ENCODE measurements around the gene DLG2. TPM values are rescaled to one million over a fixed set of nuclear protein-coding genes. Genes with fewer than 3 reads are reported as not detected.
"Not testable (repeated sequence)": the region's sequence is repeated elsewhere in the genome, so short reads cannot be mapped to it uniquely, and the experiment has no call there.

Gene DLG2
- total RNA-seq, 2 donors from 2014 or later: 5.9 to 7.4 TPM

DNA sequence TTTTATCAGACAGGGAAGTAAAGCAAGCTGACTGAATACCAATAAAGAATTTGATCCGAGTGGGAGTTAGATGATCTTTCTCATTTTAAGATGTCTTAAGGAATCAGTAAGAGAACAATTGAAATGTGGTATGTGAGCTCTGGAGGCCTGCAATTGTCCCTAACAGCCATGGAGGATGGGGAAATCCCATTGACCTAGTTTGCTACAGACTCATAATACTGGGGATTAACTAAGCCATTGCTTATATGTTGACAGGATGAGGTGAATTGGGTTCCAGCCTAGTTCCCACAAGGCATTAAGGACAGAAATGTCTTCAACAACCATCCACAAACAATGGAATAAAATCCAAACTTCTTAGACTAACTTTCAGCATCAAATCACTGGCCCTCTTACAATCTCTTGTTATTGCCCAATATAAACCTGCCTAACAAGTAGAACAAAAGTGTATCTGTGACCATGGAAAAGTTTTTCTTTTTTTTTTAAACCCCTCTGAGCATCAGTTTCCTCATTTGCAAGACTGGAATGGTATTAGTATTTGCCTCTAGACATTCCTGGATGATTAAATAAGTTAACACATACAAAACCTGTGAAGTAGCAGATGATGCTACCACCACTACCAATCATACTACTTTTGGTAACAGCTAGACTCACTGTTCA lies 773.2 kb downstream of the DLG2 start:
- DNase-seq (no peak), ATAC-seq (no peak)
- intact Hi-C loops (cut with DNase I): no loop called here

DNA sequence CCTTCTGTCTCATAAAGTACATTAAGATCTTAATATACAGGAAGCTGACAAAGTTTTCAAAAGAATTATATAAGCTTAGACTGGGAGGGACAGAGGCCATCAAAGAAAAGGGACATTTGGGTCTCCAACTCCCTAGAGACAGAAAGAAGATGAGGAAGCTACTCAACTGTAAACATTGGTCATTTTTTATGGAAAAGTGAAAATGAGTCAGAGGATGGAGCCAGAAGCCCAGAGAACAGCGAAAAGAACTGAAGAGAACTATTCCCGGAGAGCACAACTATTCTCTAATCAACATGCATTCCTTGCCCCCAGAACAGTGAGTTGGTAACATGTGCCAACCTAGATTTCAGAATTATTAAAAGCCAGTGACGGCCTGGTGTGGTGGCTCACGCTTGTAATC lies 779.3 kb downstream of the DLG2 start:
- ATAC-seq (no peak), DNase-seq (no peak)
- intact Hi-C loops (cut with DNase I): no loop called here

DNA sequence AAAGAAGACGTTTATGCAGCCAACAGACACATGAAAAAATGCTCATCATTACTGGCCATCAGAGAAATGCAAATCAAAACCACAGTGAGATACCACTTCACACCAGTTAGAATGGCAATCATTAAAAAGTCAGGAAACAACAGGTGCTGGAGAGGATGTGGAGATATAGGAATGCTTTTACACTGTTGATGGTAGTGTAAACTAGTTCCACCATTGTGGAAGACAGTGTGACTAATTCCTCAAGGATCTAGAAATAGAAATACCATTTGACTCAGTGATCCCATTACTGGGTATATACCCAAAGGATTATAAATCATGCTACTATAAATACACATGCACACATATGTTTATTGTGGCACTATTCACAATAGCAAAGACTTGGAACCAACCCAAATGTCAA lies 786.9 kb downstream of the DLG2 start:
- intact Hi-C loops (cut with DNase I); ATAC-seq; DNase-seq: not testable (repeated sequence)

DNA sequence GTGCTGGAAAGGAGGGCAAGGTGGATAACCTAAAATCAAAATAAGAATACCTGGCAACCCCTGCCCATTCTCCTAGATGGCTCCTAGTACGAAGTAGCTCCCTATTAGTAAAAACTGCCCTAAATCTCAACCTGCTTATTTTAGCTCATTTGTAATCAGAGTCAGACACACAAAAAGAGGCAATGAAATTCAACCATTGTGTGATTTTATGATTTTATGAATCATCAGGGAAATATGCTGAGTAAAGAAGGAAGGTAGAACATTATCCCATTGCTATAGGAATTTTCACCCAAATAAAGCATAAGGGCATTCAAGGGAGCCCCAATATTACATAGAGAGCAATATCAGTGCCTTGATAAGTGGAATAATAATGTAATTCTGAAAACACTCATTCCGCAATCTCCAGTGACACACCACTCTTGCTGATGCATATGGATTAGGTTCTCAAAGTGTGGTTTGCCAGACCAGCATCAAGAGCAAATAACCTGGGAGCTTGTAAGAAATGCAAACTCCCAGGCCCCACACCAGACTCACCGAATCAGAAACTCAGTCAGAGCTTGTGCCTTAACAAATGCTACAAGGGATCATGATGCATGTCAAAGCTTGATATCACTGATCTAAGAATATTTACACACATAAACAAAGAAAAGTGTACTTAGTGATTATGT lies 789.6 kb downstream of the DLG2 start:
- DNase-seq: no peak
- ATAC-seq: no peak
- intact Hi-C loops (cut with DNase I): no loop called here

DNA sequence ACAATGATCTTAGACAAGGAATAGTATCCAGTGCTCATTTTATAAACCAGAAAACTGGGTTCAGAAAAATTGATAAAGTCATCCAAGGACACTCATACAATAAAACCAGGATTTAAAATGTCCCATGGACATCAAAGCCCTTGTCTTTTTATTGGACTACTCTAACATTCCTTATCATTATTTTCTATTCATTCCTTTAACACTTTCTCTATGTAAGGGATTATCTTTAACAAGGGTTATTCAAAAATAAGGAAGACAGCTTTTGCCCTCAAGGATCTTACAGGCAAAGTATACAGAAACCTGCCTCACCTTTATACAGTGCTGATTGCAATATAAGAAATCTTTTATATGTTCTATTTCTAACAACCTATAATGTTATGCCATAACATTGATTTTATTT lies 790.8 kb downstream of the DLG2 start:
- DNase-seq (no peak), ATAC-seq (no peak)
- intact Hi-C loops (cut with DNase I): no loop called here

DNA sequence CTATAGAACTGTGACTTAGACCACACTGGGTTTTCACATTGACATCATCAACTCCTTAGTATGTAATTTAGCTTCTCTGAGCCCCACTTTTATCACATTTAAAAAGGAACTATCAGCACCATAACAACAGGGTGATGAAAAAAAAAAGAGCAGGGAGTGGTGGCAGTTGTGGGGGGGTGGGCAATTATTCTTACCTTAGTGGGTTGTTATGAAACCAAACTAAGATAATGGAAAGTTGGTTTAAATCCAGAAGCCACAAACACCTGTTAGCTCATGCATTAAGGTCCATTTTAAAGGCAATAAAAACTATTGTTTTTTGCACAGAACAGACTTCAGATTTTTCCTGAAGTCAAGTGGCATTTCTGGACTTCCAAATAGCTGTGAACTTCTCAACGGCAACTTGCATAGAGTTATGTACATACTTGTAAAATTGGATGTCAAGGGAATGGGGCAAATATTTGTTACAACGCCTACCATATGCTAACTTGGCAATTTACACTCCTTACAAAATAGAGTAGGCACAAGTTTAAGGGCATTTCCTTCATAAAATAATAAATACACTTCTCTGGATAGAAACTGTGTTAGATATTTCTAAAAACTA lies 793.6 kb downstream of the DLG2 start:
- ATAC-seq (no peak), DNase-seq (no peak)
- intact Hi-C loops (cut with DNase I): no loop called here

DNA sequence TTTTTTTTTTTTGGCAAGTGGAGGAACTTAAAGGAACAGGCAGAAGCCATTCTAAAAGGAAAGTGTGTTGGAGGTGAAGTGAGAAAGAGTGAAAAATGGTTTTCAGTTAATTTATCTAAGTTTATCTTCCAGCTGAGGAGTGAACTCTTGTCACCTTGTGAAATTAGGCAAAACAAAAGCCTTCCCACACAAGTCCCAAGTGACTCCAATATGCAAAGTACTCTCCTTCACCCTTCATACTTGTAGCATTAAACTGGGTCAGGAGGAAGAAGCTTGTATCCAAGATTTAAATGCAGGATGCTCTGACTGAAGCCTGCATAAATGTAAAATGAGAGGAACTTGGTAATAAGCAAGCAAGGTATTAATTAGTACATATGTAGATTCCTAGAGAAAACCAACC lies 796.8 kb downstream of the DLG2 start:
- ATAC-seq (no peak), DNase-seq (no peak)
- intact Hi-C loops (cut with DNase I): no loop called here

DNA sequence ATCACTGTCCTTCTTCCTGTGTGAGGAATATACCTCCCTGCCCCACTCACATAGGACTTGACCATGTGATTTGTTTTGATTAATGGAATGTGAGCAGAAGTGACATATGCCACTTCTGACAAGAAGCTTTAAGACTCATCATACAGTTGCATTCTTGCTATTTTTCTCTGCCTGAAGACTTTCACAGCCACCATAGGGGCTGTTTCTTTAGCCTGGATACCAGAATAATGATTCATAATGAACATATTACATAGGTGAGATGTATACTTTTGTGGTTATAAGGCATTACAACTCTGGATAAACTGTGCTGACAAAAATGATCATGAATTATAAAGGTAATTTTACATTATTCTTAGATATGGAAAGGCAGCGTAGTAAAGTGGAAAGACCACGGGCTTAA lies 798.0 kb downstream of the DLG2 start:
- no peak for ATAC-seq
- DNase-seq: no peak
- intact Hi-C loops (cut with DNase I): no loop called here

DNA sequence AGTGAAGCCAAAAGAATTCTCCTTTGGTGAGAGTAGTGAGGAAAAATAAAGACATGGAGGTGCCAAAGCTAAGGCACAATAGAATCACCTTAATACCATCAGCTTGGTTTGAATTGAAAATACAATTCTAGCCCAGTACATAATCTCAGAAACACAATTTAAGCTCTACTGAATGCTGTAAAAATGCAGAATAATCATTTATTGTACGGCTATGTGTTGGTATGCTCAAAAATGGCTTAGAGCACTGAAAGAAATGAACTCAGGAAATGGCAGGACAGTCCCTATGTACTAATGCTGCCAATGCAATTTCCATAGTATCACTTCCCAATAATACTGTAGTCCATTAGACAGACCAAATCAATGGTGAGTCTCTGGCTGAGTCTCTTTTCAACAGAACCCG lies 798.5 kb downstream of the DLG2 start:
- ATAC-seq (no peak), DNase-seq (no peak)
- intact Hi-C loops (cut with DNase I): no loop called here

DNA sequence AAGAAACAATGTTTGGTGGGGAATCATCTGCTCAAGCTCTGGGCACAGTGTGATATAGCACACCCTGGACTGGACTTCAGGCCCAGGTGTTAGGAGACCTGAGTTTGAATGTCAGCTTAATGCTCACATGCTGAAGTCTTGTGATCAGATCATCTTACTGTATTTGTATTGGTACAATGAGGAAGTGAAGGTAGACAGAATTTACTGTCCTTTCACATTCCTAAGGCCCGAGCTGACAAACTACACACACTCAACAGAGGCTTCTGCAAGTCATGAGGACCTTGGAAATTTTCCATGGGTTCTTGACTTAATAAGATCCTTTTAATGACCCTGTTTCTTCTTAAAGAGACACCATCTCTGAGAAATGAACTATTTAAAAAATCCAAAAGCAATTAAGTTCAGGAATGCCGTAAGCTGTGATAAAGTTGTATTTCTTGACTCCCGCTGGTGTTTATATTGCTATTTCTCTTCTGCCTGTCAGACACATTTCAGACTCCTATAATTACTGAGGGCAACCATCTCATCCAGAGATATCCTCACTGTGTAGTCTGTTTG lies 802.0 kb downstream of the DLG2 start:
- DNase-seq (no peak), ATAC-seq (no peak)
- intact Hi-C loops (cut with DNase I): no loop called here

DNA sequence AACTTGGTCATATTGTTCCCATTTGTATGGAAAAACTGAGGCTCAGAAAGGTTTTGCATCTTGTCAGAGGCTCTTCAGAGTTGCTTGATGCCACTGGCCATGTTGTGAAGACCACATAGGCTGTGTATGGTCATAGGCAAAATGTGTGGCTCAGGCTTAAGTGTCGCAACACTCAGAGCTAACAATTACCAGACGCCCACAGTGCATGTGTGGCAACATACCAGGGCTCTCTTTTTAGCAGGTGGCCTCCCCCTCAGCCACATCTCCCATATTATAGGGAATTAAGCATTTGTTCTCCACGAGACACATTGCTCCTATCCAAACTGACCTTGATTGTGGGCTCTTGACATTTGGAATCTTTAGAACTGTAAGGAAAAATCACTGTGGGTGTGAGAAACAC lies 802.5 kb downstream of the DLG2 start:
- intact Hi-C loops (cut with DNase I): no loop called here
- ATAC-seq (no peak), DNase-seq (no peak)

DNA sequence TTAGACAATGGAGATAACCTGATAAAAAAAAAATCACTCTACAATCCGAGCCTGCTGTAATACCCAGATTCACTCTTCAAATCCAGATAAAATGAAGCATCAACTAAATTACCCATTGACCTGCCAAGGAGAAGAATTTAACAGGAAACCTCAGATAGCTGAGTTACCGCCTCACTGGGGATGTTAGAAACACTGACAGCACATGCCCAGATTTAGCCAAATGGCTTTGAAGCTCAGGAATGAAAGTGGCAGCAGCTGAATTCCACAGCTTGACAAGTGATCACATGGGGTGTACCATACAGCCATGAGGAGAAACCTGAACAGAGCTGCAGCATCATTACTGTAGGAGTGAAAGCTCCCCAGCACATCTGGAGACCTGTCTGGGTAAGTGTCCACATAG lies 807.6 kb downstream of the DLG2 start:
- DNase-seq (no peak), ATAC-seq (peak; percentile 50 to 52)
- intact Hi-C loops (cut with DNase I): no loop called here

DNA sequence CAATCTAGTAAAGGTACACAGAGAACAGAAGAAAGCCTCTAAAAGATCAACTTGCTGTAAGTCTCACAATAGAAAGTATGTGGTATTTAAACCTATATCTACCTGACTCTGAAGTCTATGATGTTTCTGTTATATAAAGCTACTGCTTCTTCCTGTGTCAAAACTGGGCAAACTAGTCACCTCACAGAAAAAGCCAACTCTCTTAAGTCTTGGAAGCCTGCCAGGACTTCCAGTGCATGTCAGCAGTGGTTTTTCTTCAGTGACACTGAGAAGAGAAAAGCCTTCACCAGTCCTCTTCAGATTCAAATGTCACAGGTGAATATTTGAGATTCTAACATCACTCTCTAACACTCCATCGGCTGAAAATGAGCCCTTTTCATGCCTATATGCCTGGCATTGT lies 808.0 kb downstream of the DLG2 start:
- intact Hi-C loops (cut with DNase I): no loop called here
- no peak for DNase-seq
- ATAC-seq: peak in 1 of 2 donors; percentile 19

DNA sequence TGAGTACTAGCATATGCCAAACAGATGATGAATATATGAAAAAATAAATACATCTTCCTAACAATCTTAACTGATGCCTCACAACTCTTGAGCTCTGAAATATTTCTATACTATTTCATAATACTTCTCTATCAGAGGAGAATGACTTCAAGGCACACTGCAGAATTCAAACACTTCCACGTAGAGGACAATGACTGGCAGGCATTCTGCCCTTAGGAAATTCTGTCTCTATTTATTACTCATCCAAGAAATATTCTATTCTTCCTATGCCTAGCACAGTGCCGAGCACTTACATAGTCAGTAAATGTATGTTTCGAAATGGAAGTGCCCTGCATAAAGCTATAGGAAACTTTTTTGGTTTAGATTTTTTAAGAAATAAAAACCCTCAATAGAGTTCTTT lies 809.1 kb downstream of the DLG2 start:
- intact Hi-C loops (cut with DNase I): no loop called here
- no peak for ATAC-seq
- DNase-seq: no peak

DNA sequence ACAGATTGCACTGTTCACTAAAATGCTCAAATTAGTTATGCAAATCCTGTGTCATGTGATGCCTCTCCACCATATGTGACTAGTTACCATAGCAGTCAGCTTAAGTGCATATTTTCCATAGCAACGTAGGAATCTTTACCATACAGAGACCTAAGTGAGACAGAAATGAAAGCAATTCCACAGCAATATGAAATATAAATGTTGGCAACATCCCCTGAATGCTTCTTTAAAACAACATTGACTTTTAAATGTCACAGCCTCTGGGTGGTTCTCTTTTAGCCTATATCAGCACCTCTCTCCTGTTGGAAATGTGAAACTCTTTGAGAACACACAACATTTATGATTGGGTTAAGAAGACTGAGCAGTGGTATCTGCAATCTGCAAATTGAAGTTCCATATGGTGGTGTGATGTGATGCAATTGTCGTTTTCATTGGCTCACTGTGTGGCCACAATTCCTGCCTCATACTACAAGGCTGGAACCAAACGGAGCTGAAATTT lies 814.6 kb downstream of the DLG2 start:
- no peak for ATAC-seq
- no peak for DNase-seq
- intact Hi-C loops (cut with DNase I): no loop called here

DNA sequence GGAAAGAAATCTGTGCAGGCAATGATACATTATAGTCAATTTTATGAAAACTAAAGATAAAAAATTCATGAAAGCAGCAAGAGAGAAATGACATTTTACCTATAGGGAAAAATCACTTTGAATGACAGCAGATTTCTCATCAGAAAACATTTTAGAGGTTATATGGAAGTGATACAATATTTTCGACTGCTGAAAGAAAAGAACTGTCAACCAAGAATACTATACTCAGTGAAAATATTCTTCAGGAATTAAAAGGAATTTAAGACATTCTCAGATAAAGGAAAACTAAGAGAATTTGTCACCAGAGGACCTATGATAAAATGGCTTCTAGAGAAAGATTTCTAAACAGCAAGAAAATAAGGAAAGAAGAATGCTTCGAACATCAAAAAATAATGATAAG lies 820.8 kb downstream of the DLG2 start:
- intact Hi-C loops (cut with DNase I): no loop called here
- DNase-seq (no peak), ATAC-seq (no peak)

DNA sequence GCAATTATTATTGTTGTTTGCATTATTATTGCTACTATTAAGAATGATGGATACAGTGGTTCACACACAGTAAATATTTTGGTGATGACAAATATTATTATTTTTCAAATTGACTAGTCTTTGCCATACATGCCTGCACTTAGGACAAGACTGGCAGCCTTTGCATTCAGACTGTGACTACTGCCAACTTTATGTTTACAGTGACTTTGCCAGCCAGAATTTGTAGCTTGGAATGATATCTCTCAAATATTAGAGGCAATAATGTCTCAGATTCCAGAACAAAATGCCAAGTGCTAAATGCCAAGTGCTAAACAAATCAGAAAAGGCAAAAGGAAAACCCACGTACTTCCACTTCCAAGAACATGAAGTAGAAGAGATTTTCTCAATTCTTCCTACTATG lies 823.1 kb downstream of the DLG2 start:
- intact Hi-C loops (cut with DNase I): no loop called here

DNA sequence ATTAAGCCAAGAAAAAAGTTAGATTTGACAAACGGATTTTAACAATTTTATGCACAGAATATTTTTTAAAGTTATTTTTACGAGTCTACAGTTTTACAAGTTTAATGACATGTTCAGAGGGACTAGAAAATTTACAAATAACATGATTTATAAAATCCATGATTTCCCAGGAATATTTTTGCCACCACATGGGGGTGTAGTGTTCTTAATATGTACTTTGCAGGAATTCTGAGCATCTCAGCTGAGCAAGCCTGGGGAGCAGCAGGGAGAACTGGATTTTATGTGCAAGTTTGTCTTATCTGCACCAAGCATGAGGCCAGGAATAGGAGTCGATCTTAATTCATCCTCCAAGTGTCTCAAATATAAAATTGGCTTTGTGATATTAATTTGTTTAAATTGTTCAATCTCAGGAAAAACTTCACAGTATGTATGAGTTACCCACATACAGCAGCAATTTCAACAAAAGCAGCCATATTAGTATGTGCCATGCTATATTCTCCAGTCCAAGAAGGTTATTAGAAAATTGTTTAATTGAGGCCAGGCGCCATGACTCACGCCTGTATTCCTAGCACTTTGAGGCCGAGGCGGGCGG lies 826.3 kb downstream of the DLG2 start:
- intact Hi-C loops (cut with DNase I): no loop called here
- no peak for ATAC-seq

More for the DNA sequence above, 823.1 kb downstream of the DLG2 start:
- ATAC-seq (no peak), DNase-seq (no peak)

DNA sequence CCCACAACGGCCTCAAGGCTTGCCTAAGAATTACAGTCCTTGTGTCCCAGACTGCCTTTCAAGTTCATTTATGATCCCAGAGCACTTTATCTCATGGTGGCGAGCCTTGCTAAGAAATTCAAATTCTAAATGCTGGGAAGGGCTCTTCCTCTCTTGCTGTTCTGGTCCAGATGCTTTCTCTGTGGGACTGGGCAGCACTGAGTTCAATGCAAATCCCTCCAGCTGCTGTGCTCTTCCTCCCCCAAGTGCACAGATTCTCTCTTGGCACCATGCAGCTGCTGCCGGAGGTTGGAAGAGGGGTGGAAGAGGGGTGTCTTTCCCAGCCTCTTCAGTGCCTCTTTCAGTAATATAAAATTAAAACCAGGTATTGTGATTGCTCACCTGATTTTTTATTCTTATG lies 828.0 kb downstream of the DLG2 start:
- intact Hi-C loops (cut with DNase I): no loop called here
- DNase-seq (no peak), ATAC-seq (no peak)

More for the DNA sequence above, 826.3 kb downstream of the DLG2 start:
- DNase-seq: no peak

DNA sequence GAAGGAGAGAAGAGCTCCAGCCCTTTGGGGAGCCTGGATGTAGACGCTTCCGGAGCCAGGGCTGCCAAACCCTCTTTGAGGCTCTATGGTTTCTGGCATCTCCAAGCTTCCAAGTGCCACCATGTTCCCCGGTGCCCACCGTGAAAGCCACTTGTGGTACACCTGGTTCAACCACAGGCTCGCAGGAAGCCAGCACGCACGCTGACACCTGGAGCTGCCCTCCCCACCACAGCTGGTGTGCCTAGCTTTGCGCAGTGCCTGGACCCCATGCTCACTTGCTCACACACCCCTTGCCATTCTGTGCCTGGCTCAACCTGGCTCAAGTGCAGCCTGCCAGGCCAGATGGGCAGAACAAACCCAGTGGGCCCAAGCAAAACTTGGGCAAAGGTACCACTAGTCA lies 831.4 kb downstream of the DLG2 start:
- intact Hi-C loops (cut with DNase I): no loop called here
- ATAC-seq (no peak), DNase-seq (no peak)
